ENCODE measurements around the gene FN1.

FN1 gene

GRCh38 chr2:215407590-215408264 lies 28.1 kb downstream of the FN1 start:
- TF ChIP-seq, protein P1, sequence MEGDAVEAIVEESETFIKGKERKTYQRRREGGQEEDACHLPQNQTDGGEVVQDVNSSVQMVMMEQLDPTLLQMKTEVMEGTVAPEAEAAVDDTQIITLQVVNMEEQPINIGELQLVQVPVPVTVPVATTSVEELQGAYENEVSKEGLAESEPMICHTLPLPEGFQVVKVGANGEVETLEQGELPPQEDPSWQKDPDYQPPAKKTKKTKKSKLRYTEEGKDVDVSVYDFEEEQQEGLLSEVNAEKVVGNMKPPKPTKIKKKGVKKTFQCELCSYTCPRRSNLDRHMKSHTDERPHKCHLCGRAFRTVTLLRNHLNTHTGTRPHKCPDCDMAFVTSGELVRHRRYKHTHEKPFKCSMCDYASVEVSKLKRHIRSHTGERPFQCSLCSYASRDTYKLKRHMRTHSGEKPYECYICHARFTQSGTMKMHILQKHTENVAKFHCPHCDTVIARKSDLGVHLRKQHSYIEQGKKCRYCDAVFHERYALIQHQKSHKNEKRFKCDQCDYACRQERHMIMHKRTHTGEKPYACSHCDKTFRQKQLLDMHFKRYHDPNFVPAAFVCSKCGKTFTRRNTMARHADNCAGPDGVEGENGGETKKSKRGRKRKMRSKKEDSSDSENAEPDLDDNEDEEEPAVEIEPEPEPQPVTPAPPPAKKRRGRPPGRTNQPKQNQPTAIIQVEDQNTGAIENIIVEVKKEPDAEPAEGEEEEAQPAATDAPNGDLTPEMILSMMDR (IDR thresholded peaks at IDR 0.05; ENCODE audit: insufficient read depth, low read depth, low read length, missing control alignments) = no peak
- no peak overlapping the region for H3K4me3 ChIP-seq (ENCODE audit: low read length)
- no peak for DNase-seq (ENCODE audit: low read depth)

GRCh38 chr2:215407061-215407460 lies 28.8 kb downstream of the FN1 start:
- TF ChIP-seq, protein P1 (IDR thresholded peaks at IDR 0.05; ENCODE audit: insufficient read depth, low read depth, low read length, missing control alignments) = no peak
- no peak overlapping the region for H3K4me3 ChIP-seq (ENCODE audit: low read length)
- no peak for DNase-seq (ENCODE audit: low read depth)

- no peak overlapping the region for H3K4me3 ChIP-seq (ENCODE audit: low read length)
- TF ChIP-seq, protein P1 (IDR thresholded peaks at IDR 0.05; ENCODE audit: insufficient read depth, low read depth, low read length, missing control alignments) = no peak
- no peak for DNase-seq (ENCODE audit: low read depth)
Observed at GRCh38 chr2:215405722-215406581, 29.9 kb downstream of the FN1 start.

DNA sequence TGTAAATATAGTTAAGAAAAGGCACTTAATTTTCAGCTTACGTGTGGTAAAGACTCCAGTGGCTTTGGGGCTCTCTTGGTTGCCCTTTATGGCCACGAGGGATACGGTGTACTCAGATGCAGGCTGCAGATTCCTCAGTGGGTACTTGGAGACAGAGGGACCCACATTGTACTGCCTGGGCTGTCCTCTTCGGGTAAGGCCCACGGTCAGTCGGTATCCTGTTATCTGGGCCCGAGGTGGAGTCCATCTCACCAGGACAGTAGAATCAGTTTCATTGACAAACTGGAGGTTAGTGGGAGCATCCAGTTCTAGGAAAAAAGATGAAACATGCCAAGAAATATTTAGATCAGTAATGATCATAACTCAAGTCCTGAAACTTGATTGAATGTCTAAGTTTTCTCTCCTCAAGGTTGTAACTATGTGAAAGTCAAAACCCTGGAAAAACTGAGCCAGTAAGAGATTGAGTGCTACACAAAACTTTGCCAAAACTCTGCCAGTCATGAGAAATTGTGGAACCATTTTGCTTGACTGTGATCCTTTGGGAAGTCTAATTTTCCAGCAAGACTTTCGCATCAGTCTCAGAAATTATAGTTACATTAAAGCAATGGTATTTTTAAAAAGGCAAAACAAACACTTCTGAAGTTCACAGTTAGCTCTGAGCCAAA lies 31.4 kb downstream of the FN1 start:
- TF ChIP-seq, protein P1 (IDR thresholded peaks at IDR 0.05; ENCODE audit: insufficient read depth, low read depth, low read length, missing control alignments) = no peak
- DNase-seq (ENCODE audit: low read depth) = no peak

GRCh38 chr2:215403441-215404347 lies 32.2 kb downstream of the FN1 start:
- H3K4me3 ChIP-seq (ENCODE audit: low read length) = no peak overlapping the region
- no peak for DNase-seq (ENCODE audit: low read depth)
- TF ChIP-seq, protein P1 (IDR thresholded peaks at IDR 0.05; ENCODE audit: insufficient read depth, low read depth, low read length, missing control alignments) = no peak

More for the DNA sequence above, 31.4 kb downstream of the FN1 start:
- no peak overlapping the region for H3K4me3 ChIP-seq (ENCODE audit: low read length)

DNA sequence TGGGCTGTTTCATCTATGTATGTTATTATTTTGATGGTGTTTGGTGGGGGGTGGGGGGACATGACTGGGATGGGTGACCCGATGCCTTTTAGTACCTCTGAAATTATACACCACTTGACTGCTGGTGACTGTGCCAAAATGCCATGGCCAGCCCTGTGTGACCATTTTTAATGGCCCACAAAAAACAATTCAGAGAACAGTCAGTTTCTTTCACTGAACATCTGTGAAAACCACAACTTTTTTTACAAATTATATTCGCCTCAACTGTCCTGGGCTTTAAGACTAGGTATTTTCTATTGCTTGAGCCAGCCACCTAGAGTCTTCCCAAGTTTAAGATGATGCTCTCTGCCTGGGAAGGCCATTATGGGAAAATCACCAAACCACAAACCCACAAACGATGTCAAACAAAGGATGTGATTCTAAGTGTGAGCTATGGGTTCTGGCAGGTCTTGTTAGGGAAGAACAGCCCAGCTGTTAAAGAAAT lies 33.9 kb downstream of the FN1 start:
- H3K4me3 ChIP-seq (ENCODE audit: low read length) = no peak overlapping the region
- no peak for DNase-seq (ENCODE audit: low read depth)
- TF ChIP-seq, protein P1 (IDR thresholded peaks at IDR 0.05; ENCODE audit: insufficient read depth, low read depth, low read length, missing control alignments) = no peak

Data from epithelial cell of esophagus (primary cell).